CD4-positive, alpha-beta T cell treated with Interleukin-10 for 1 hour (primary cell): ENCODE measurements around the gene POLDIP3.

Source experiments
- DNase-seq: peaks from one replicate; pipeline ENCODE4 v3.0.0-alpha.2; 2020

Gene POLDIP3

GRCh38 chr22:42641801-42642413 lies 27.2 kb upstream of the POLDIP3 start:
- DNase-seq: no peak

GRCh38 chr22:42639541-42640241 lies 25.0 kb upstream of the POLDIP3 start:
- no peak for DNase-seq

DNA sequence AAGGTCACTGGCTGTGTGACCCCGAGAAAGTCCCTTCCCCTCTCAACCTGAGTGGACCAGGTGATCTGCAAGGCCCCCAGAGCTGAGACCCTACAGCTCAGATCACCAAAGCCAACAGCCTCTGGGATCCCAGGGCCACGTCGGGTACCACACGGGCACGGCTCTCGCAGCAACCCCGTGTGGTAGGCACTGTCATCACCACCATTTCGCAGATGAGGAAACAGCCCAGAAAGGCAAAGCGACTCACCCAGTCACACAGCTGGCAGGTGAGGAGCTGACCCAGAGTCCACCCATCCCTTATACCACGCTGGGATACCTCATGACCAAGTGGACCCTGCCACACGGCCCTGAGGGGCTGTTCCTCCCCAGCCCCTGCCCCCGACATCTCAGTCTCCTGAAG lies 22.9 kb upstream of the POLDIP3 start:
- DNase-seq: no peak

DNA sequence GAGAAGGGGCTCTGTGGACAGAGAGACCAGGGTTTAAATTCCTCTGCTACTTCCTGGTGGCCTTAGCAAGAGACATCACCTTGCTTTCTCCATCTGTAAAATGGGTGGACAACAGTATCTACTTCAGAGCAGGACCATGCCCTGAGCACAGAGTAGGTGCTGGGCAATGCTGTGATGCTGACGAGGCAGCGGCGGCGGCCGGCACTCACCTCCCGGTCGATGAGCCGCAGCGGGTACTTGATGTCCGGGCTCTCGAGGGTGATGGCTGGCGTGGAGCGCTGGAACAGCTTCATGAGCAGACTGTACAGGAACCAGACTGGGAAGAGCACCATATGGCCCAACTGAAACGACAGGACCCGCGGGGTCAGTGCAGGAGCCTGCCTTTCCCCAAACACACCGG lies 21.8 kb upstream of the POLDIP3 start:
- DNase-seq: no peak

DNA sequence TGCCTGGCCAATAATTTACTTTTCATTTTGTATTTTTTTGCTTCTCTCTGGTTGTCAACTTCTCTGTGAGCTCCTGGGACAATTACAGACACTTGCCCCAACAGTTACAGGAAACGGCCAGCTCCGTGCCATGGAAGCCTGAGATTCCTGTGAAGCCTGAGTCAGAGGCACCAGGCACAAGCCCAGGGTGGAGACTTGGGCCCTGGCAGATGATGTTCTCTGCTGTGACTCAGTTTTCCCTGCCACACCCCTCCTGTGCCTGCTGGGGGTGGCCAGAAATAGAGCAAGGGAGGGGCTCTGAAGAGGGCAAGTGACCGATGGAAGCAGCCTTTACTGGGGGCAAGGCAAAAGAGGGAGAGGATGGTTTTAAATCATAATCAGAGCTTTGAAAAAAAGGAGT lies 20.8 kb upstream of the POLDIP3 start:
- DNase-seq: no peak

- no peak for DNase-seq
These were observed 18.3 kb upstream of the POLDIP3 start for GRCh38 chr22:42633013-42633412.

GRCh38 chr22:42632096-42632495 lies 17.4 kb upstream of the POLDIP3 start:
- DNase-seq: no peak

DNA sequence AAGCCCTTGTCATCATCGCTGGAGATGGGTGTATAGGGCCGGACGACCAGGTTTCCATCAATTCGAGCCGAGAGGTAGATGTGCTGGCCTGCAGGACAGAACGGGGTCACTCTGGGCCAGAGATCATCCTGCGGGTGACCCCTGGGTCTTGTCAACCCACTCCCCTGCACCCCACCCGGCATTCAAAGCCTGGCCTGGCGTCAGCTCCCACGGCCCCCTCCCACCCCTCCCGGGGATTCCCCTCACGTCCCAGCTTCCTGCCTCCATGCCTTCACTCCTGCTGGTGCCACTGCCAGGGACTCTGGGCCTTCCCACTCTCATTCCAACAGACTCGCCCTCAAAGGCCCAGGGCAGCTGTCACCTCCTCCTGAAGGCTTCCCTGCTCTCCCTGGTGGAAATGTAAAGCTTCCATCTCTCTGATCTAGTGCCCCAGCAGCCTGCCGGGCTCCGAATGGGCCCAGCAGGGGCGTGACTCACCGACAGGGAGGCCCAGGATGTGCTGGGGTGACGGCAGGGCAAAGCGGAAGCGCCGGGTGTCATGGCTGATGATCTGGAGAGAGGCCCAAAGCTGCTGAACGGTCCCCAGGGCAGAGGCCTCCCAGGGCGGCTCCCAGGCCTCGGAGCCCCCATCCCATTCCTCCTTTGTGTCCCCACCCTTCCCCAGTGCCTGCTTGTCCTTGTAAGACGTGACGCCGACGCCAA lies 16.4 kb upstream of the POLDIP3 start:
- DNase-seq: no peak

GRCh38 chr22:42630211-42630610 lies 15.5 kb upstream of the POLDIP3 start:
- no peak for DNase-seq

DNA sequence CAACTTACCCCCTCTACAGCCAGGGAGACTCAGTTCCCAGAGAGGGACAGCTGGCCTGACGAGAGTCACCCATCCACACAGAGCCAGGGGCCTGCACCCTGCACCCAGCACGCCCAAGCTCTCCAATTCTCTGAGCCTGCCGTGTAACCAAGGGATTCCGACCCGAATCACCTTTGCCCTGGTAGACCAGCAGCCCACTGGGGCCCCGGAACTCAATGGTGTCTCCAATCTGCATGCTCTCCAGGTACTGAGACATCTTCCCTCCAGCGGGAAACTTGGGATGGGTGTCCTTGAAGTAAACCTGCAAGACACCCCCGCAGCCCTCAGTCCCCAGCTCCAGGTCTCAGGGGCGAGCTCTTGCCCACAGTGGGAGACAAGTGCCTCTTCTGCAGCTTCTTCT lies 13.3 kb upstream of the POLDIP3 start:
- no peak for DNase-seq

- no peak for DNase-seq
These were observed 12.4 kb upstream of the POLDIP3 start for GRCh38 chr22:42626951-42627625.

GRCh38 chr22:42626431-42626830 lies 11.7 kb upstream of the POLDIP3 start:
- no peak for DNase-seq

DNA sequence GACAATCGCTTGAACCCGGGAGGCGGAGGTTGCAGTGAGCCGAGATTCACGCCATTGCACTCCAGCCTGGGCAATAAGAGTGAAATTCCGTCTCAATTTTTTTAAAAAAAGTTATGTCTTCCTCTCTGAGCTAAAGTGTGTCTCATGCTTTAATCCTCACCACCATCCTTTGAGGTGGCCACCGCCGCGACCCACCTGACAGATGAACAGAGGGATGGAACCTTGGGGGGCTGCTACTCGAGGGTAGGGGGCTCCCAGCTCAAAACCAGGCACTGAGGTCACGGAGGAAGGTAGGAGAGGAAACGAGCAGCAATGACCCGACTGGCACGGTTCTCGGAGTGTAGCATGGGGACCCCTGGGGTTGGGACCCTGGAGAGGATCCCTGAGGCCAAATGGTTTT lies 10.7 kb upstream of the POLDIP3 start:
- no peak for DNase-seq

DNA sequence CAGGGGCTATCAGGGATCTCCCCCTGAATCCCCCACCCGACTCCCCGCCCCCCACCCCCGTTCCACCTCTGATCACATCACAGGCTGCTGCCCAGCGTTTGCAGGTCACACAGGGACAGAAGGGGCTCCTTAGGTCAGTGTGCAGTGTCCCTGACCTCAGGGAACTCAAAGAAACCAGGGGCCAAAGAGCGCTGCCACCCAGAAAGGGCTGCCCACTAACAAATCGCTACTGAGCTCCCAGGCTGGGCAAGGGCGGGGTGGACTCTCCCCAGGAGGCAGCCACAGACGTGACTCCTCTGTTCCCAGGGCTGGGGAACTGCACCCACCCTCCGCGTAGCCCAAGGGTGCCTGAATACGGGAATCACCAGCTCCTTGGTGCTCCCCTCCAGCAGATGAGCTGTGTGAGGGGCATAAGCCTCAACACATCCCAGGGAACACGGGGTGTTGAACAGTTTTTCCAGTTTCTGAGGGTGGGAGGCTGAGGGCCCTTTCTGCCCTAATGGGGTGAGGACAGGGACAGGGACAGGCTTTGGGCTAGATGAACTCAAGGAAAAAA lies 9.9 kb upstream of the POLDIP3 start:
- no peak for DNase-seq

DNA sequence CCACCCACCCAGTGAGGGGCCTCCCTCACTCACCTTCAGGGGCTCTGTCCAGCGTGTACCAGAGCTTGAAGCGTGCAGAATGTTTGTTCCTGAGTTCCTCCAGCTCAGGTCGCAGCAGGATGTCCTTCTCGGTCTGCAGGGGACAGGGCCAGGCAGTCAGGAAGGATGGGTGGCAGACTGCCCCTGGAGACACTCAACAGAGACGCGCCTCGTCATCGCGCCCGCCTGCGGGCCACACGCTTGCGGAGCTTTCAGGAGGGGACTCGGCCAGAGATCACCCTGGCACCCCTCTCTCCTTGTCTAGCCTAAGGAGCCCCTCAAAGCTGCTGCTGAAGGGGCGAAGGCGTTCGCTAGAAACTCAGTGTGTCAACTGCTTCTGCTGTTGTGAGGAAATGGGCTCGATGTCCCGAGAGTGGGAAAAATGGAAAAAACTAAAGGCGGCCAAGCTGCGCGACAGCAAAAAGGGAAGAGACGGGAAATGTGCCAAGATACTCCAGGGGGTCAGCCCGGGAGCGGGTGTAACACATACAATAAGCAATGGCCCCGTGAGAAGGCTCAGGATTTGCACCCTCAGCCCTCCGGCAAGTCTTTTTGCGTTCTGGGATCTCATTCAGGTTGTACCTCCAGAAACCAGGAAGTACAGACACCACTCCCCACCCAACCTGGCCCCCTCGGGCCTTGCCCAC lies 9.2 kb upstream of the POLDIP3 start:
- no peak for DNase-seq

- DNase-seq: no peak
These were observed 8.6 kb upstream of the POLDIP3 start for GRCh38 chr22:42623301-42623751.

GRCh38 chr22:42622061-42622710 lies 7.5 kb upstream of the POLDIP3 start:
- DNase-seq: no peak

GRCh38 chr22:42621505-42622002 lies 6.9 kb upstream of the POLDIP3 start:
- peak; percentile 63 for DNase-seq

DNA sequence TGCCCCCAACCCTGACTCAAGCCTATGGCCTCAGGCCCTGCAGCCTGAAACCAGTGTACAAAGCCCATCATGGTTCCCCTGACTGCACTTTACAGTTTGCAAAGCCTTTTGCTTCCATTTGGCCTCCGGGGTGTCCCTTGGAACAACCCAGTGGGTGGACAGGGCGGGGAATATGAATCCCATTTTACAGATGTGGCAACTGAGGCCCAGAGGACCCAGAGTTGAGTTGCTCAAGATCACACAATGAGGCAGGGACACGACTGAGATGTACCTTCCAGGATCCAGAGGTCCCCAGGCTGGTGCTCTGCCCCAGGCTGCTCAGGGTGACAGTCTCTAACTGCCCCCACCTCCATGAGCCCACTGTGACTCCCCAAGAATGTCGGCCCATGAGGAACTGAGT lies 5.4 kb upstream of the POLDIP3 start:
- no peak for DNase-seq

DNA sequence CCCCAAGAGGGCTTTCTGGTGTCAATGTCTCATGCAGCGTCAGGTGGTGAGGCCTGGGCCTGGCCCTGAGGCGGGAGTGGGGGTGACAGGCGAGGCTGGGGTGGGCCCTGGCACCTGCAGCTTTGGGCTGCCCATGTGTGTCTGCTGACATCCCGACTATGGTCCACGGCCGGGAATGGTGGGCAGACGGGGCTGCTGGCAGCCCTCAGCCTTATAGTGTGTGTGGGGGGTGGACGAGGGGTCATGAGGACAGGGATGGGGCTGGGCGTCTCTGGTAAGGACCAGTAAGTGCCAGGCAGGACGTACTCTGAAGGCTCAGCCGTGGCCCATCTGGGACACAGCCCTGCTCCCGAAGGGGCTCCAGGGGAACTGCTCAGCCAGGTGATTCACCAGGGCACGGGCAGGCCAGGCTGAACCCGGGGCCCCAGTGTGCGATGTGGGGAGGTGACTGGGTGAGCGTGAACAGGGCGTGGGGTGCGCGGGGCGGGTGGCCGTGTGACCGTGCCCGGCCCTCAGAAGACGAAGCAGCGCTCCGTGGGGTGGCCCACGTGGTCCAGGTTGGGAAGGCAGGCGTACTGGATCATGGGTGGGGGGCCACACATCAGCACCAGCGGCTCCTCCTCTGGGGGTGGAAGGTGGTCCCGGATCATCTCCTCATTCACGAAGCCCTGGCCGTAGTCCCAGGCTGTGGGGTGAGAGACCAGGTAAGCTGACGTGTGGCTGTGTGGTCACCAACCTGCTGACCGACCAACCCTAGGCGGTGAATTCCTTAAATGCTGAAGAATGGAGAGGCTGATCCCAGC lies 4.8 kb upstream of the POLDIP3 start:
- DNase-seq: no peak
